GM12872 (cell line): ENCODE data around the gene TTI1.

Experiments used
- TF ChIP-seq, protein P1 (sequence below): IDR thresholded peaks from 3 replicates; pipeline ENCODE4 v1.5.1; 2011; ENCODE audit warnings: low read depth, mild to moderate bottlenecking, low read length, moderate library complexity; ENCODE audit not compliant: insufficient read depth

Gene TTI1

DNA sequence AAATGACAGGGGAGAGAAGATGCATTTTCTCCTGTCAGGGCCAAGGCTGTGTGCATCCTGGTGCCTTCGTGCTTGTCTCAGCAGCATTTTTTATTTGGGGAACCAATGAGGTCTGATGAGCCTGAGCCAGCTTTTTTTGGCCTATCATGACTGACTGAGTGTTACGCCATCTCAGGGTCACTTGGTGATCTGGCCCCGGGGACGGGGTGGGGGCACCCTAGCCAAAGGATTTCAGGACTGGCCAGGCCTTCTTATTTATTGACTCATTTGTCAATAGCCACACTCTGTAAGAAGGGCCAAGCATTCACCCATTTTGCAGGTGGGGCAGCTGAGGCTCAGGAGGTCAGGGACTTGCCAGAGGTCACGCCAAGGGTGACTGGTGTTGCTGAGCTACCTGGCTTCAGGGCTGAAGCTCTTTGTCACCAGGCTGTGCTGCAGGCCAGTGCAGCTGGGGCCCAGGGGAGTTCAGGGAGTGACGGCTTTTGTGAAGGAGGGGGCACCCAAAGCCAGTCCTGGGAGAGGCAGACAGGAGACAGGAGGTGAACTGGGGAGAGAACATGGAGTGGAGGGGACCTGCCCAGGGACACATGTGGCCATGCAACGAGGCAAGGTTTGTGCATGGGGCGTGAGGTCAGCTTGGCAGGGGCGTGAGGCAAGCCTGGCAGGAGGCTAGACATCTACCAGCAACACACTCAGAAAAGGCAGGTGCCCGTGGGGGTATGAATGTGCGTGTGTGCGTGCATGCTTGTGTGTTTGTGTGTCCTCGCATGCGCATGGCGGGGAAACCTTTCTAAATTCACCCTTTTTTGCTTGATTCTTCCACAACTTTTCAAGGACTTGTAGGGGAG, 99.2 kb downstream of the TTI1 start:
- TF ChIP-seq, protein P1, sequence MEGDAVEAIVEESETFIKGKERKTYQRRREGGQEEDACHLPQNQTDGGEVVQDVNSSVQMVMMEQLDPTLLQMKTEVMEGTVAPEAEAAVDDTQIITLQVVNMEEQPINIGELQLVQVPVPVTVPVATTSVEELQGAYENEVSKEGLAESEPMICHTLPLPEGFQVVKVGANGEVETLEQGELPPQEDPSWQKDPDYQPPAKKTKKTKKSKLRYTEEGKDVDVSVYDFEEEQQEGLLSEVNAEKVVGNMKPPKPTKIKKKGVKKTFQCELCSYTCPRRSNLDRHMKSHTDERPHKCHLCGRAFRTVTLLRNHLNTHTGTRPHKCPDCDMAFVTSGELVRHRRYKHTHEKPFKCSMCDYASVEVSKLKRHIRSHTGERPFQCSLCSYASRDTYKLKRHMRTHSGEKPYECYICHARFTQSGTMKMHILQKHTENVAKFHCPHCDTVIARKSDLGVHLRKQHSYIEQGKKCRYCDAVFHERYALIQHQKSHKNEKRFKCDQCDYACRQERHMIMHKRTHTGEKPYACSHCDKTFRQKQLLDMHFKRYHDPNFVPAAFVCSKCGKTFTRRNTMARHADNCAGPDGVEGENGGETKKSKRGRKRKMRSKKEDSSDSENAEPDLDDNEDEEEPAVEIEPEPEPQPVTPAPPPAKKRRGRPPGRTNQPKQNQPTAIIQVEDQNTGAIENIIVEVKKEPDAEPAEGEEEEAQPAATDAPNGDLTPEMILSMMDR: no peak
